SK-MEL-5 (cell line): Measurements from ENCODE around the gene C7orf57. TPM values are rescaled to one million over a fixed set of nuclear protein-coding genes. Genes with fewer than 3 reads are reported as not detected.
A peak's percentile ranks its signal among the peaks of the same experiment; 100 is the strongest.

Source experiments
- DNase-seq: peaks from one replicate; pipeline ENCODE4 v3.0.0-alpha.2; 2016; ENCODE audit warnings: low read depth, low spot score
- in situ Hi-C: cut with HindIII; loops from 2 replicates; pipeline ENCODE4 v1.10.0; 2016; ENCODE audit warnings: low sequenced_read_pairs, high pct_unique_total_duplicates, low pct_unique_long_range_greater_than_20kb
- total RNA-seq: library from RNA; depleted of rRNA; stranded (reverse); fragments of >200 nt; shearing (Covaris generic); gene quantifications from 2 replicates; pipeline ENCODE4 v1.2.3, GENCODE V29; 2014

Gene C7orf57
- total RNA-seq, 1 experiment from 2014 or later: 0.79 TPM

DNA sequence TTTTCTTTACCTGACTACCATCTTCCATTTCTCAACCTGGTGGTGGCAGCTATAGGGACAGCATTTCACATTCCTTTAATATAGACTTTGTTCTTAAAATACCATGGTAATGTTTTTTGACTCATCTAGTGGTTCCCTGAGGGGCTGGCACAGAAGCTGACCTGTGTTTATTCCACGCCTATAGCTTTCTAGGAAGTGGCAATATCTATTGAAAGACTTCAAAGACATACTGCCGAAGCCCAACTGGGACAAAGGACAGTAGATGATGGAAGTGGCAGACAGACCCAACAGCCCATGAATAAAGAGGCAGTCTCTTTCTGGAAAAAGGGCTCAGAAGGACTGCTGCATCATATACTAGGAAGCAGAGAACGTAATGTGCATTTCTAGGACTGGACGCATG lies 17.7 kb upstream of the C7orf57 start:
- in situ Hi-C loops: no loop called here
- DNase-seq: no peak

DNA sequence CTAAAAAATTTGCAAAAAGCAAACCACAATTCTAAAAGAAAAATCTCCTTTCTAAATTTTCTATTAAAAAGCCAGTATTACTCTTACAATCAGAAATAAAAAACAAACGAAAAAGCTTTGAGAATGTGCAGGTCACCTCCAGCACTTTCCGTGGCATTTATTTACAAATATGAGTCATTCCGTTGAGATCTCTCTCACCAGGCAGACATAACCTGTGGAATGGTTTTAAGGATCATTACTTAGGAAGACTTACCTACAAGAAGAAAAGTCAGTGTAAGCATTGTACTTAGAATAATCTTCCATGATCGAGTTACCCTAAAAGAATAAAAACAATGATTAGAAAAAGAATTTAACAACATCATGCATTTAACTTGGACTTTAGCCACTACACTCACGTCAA lies 9.7 kb upstream of the C7orf57 start:
- no peak for DNase-seq
- in situ Hi-C loops: no loop called here

DNA sequence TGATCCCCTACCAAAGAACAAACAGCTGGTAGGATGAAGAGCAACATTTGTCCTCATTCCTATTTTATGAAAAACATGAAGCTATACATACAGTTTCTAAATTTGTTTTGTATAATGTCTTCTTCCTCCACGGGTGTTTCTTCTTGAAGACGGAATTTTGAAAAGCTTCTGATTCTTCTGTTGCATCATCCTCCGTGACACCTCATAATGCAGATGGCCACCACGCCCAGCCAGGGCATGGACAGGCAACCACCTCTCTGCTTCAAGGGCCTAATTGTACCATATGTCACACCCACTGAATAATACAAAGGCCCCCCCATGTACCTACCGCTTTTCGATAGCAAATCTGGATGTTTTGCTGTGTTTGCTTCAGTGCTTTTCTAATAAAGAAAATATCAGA lies 6.4 kb upstream of the C7orf57 start, which contains the start of gene SUN3:
Gene SUN3 (minus strand): TSS at position 170 of the 400 bp plus-strand sequence. CDS start 169 bp downstream, at position 1.
- DNase-seq: no peak
- in situ Hi-C loops: no loop called here

DNA sequence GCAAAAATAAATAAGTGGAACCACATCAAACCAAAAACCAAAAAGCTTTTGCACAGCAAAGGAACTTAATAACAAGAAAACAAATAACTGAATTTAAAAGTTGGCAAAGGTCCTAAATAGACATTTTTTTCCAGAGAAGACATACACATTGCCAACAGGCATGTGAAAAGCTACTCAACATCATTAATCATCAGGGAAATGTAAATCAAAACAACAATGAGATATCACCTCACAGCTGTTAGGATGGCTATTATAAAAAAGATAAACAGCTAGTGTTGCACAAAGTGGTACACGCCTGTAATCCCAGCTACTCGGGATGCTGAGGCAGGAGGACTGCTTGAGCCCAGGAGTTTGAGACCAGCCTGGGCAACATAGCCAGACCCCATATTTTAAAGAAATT lies 4.2 kb upstream of the C7orf57 start:
- in situ Hi-C loops: no loop called here
- no peak for DNase-seq

DNA sequence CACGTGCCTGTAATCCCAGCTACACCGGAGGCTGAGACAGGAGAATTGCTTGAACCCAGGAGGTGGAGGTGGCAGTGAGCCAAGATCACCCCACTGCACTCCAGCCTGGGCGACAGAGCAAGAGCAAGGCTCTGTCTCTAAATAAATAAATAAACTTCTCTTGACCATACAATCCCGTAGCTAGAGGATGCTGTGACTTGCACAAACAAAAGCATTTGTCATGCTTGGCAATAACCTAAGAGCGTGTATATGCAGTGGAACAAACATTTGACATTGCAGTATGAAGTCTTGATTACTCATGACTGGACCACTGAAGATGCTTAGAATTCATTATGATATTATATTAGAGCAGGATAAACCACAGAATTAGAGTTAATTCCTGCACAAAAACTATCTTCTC lies 1.4 kb upstream of the C7orf57 start:
- in situ Hi-C loops: no loop called here
- no peak for DNase-seq

DNA sequence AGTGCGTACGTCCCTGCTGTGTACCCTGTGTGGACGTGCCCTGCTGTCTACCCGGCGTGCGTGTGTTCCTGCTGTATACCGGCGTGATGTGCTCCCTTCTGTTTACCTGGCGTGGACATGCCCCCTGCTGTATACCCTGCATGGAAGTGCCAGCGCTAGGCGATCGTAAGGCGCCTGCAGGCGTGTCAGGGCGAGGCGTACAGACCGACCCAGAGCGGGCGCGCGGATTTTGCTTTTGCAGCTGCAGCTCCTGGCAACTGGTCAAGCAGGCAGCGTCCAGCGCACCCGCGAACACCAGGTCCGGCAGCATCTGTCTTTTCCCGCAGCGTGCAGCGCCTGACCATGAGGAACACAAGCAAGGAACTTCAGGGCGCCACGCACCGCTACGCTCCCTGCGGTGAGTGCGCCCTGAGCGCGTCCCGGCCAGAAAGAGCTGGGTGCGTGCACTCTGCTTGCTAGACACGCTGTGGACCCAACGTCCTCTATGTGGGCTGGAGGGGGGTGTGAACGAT lies 680 bp downstream of the C7orf57 start:
- in situ Hi-C loops: no loop called here
- DNase-seq: peak; percentile 10

DNA sequence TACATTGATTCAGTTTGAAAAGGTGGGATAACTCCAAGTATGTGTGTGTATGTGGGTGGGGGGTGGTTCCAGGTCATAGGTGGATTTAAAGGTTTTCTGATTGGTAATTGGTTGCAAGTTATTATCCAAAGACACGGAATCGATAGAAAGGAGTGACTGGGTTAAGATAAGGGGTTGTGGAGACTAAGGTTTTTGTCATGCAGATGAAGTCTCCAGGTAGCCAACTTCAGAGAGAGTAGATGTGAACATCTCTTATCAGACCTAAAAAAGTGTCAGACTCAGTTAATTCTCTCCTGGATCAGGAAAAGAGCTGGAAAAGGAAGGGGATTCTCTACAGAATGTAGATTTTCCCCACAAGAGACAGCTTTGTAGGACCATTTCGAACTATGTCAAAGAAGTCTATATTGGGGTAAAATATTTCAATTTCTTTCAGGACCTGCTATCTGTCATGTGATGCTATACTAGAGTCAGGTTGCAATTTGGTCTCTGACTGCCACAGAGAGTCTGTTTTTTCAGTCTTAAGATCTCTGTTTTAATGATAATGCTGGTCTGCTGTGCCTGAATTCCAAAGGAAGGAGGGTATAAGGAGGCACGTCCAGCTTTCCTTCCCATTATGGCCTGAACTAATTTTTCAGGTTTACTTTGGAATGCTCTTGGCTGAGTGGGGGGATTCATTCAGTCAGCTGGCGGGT lies 3.6 kb downstream of the C7orf57 start:
- in situ Hi-C loops: no loop called here
- DNase-seq: no peak

DNA sequence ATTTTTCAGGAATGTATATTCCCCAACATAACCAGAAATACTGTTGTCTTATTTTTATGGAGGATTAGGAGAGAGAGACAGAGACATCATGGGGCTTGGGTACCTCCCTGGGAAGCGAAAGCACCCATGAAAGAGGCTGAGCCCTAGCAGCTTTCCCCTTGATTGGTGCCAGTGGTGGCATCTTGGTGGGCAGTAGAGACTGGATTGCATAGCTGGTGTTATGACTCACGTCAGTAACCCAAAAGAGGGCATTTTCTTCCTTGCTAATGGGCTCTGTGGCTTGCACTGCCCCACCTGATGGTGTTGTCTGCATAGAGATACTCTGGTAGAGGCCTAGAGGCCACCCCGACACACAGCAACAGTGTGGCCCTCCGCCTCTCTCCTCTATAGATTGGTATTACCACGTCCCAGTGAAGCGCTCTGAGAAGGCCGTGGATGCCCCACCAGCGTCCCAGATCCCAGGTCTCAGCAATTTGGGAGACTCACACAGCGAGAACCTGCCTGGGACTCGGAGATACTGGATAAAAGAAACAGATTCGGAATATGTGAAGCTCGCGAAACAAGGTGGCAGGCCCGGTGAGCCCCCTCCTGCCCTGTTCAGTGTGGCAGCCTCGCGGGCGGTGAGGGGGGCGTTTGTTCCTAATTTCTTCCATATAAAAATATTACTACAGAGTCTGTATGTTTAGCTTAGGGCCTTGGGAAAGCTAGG lies 5.8 kb downstream of the C7orf57 start:
- in situ Hi-C loops: no loop called here

DNA sequence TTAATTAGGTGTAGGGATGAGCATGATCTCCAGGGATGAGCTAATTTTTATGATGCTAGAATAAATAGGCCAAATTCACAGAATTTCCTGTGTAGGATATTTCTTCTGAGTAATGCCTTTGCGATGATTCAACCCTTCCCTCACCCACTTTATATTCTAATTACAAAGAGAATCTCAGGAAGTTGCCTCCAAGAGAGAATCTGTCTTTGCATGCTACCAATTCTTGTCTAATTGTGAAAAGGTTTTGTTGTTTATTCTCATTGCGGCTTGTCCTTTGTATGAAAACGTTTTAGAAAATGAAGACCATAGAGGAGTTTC lies 6.3 kb downstream of the C7orf57 start:
- no peak for DNase-seq
- in situ Hi-C loops: no loop called here

More for the DNA sequence above, 5.8 kb downstream of the C7orf57 start:
- no peak for DNase-seq

DNA sequence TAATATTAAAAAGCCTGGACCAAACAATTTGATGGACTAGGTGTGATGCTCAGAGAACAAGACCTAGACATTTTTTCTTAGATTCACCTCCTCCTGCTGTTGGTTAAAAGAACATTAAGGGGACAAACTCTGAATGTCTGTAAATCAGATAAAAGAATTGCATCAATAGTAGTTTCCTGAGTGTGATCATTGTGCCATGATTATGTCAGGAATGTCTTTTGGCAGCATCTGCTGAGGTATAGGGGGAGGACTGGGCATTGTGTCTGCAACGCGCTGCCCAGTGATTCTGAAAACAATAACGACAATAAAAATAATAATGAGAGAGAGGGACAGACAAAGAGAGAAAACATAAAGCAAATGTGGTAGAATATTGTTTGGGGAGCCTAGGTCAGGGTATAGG lies 6.9 kb downstream of the C7orf57 start:
- DNase-seq: no peak
- in situ Hi-C loops: no loop called here

DNA sequence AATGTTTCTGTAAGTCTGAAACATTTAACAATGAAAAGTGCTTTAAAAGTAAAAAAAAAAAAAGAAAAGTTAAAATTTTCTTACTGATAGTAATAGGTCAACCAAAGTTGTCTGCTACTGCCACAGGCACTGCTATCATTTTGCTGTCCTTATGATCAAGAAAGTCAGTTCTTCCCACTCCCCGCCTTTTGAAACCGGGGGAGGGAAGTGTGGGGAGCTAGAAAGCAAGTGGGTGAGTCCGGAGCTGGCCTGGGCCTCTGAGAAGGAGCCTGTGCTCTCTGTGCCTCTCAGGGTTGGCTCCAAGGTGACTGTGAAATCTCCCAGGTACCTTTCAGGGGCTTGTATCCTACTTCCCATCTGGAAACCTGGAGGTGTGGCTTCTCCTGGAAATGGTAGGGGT lies 7.3 kb downstream of the C7orf57 start:
- in situ Hi-C loops: no loop called here
- no peak for DNase-seq

DNA sequence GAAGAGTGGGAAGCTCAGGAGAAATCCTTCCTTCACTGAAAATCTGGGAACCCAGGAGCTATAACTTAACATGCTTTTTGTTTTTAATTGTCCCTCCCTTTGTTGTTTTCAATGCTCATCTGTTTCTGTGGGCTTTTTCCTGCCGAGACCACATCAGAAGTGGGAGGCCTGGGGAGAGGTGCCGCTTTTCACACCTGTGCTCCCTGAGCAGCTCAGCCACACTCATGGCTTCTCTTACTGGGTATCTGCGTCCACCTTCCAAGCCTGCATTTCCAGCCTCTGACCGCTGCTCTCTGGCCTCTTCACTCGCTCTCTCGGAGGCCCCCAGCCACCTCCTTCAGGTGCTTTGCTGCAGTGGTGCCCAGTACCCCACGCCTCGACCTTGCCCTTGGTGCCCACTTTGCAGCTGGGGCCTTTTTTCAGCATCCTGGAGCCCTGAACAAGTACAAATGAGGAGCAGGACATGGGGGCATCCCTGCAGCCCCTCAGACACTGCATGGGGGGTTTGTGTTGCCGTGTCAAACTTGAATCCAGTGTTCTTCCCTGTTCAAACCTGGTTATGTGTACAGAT lies 9.9 kb downstream of the C7orf57 start:
- DNase-seq: no peak
- in situ Hi-C loops: no loop called here

DNA sequence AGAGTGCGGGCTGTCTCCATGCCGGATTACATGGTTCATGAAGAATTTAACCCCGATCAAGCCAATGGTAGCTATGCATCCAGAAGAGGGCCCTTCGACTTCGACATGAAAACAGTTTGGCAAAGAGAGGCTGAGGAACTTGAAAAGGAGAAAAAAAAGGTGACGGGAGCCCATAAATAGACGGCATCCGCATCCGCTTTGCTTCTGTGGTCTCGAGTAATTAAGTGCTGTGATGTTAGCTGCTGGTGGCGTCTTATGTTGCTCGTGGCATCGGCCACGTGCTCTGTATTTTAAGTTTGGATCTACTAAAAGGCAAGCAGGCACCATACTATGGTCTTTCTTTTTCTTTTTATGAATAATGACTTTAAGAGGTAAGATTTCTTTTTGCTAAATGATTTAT lies 11.1 kb downstream of the C7orf57 start:
- DNase-seq: no peak
- in situ Hi-C loops: no loop called here

DNA sequence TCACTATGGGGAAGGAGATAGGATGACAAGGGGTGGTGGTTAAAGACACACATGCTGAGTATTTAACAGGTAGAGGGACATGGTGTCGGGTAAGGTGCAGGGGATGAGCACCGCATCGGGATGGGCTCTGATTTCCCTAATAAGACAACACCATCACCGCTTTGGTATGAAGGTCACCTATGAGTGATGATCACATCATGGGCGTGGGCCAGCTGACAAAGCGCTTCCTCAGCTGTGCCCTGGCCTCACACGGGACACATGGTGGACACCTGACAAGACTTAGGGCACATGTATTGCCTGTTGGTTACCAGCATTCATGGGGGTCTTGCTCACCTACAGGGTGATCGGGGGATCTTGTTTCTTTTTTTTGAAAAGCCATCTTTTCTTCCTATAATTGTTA lies 12.8 kb downstream of the C7orf57 start:
- DNase-seq: no peak
- in situ Hi-C loops: no loop called here

DNA sequence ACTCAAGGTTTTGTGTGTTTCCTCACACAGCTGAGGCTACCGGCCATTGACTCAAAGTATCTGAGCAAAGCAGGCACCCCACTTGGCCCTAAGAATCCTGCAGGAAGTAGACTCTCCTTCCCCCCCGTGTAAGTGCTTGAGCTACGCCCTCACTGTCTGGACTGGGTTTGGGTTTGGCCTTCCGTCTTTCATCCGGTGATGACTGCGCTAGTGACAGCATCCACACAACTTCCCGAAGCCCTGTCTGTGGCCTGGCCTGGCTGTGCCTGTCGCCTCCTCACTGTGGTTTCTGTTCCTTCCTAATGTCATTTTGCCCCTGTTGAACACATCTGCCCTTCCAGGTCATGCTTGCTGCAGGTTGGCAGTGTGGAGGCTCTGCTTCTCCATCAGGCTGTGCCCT lies 14.5 kb downstream of the C7orf57 start:
- no peak for DNase-seq
- in situ Hi-C loops: no loop called here

DNA sequence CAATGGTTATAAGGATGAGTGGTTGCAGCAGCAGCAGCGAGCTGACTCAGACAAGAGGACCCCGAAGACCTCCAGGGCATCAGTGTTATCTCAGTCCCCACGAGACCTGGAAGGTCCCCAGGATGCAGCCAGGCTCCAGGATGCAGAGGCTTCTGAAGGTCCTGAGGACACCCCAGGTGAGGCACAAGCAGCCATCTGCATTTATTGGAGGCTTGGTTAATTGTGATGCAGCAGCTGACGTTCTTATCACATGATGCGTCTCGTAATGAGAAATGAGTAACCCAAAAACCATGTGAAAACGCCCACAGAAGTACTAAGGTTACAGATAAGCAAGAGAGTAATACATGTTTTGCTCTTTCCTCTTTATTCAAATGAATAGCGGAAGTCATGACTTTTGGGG lies 17.4 kb downstream of the C7orf57 start:
- peak; percentile 25 for DNase-seq
- in situ Hi-C loops: no loop called here

DNA sequence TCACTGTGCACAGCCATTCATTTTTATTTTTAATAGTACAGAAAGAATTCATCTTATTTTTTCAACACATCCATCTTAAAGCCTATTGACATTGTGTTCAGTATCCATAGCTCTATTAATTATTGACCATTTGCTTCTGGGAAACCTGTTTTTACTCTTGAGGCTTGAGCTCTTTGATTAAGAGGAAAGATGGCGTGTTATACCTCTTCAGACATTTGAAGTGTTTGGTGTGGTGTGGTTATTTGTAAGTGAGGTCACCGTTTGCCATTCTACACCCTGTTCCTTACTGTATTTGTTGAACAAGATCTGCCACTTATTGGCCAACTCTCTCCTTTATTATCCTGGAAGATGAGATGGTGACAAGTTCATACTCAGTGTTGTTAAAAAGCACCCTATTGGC lies 18.4 kb downstream of the C7orf57 start:
- no peak for DNase-seq
- in situ Hi-C loops: no loop called here

DNA sequence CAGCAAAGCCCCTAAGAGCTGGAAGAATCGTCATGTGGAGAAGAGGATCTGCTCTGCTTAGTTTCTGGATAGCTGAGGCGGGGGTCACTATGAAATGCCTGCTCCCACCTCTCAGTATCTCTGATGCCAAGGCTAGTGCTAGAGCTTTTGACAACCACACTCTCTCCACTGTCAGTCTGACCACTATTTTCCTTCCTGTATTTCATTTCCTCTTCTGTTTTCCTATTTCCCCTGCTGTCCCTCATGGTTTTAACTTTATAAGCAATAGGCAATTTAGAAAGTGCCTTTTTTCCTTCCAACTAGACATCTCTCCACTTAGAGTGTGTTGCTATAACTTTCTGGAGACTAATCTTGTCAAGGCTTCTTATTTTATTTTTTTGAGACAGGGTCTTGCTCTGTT lies 23.6 kb downstream of the C7orf57 start:
- DNase-seq: no peak
- in situ Hi-C loops: no loop called here

DNA sequence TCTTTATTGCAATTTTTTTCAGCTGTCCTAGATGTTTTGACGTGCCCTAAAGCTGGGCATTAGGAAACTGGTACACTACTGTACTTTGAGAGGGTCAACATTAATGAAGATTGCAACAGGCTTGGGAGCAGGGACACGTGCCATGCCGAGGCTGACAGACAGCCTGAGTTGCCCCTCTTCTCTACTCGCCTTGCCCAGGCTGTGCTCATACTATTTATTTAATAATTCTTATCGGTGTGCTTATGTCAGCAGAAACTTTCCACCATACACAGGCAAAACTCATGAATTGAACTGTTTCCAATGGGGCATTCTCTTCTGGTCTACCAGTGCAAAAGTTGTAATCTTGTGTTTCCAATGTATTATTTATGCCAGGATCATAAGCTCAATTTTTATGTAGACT lies 24.4 kb downstream of the C7orf57 start:
- in situ Hi-C loops: no loop called here
- no peak for DNase-seq
